Fibroblast of lung (primary cell): Measurements from ENCODE around the gene ADAM33.

Experiments
- EZH2 ChIP-seq: IDR thresholded peaks from 2 replicates; pipeline ENCODE4 v1.5.1; 2012; ENCODE audit warnings: low read length, control low read depth, mild to moderate bottlenecking; ENCODE audit errors: missing control alignments
- TF ChIP-seq, protein P1 (sequence below), 2 donors: IDR thresholded peaks in 1 of 2; conservative IDR thresholded peaks in 1 of 2; 1 replicate in 1 of 2; 2 replicates in 1 of 2; pipeline ENCODE4 v1.5.1; 2011 to 2012; ENCODE audit warnings: low read length in 2 of 2, control low read depth in 1 of 2, inconsistent platforms in 1 of 2, low read depth in 1 of 2, mild to moderate bottlenecking in 1 of 2

DNA sequence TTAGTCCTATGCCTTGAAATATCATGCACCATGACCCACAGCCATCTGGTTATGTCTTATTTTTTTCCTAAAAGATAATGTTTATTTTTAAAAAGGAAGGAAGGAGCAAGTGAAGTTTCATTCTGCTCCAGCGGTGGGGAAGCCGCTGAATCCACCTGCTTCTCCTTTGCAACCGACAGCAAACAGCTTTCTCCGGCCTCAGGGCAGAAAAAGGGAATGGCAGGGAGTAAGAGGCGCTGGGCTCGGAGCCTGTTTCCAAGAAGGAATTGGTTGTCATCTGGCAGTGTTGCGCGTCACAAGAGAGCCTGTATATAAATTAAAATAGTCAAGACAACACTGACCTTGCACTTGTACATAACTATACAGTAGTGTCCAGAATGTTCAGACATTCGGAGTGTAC is 32.9 kb downstream of the ADAM33 start:
- TF ChIP-seq, protein P1, sequence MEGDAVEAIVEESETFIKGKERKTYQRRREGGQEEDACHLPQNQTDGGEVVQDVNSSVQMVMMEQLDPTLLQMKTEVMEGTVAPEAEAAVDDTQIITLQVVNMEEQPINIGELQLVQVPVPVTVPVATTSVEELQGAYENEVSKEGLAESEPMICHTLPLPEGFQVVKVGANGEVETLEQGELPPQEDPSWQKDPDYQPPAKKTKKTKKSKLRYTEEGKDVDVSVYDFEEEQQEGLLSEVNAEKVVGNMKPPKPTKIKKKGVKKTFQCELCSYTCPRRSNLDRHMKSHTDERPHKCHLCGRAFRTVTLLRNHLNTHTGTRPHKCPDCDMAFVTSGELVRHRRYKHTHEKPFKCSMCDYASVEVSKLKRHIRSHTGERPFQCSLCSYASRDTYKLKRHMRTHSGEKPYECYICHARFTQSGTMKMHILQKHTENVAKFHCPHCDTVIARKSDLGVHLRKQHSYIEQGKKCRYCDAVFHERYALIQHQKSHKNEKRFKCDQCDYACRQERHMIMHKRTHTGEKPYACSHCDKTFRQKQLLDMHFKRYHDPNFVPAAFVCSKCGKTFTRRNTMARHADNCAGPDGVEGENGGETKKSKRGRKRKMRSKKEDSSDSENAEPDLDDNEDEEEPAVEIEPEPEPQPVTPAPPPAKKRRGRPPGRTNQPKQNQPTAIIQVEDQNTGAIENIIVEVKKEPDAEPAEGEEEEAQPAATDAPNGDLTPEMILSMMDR (conservative IDR thresholded peaks at IDR 0.05 in 1 of 2, IDR thresholded peaks at IDR 0.05 in 1 of 2; ENCODE audit: low read depth in 1 of 2, low read length in 2 of 2) = no peak
- TF ChIP-seq EZH2 = no peak
